Small intestine (tissue), 7 donors: ENCODE results near the gene HMCN2. TPM values are rescaled to one million over a fixed set of nuclear protein-coding genes. Genes with fewer than 3 reads are reported as not detected.

Source experiments
- DNase-seq, 2 donors: peaks; one replicate each; pipeline versions ENCODE4 v3.0.0 to v3.0.0-alpha.2; 2013
- FAIRE-seq: peaks from 2 replicates; lab custom pipeline; 2012; peaks lifted over from hg19 to GRCh38; lab: Jason Lieb, UNC
- H3K27ac ChIP-seq, 3 donors: one replicate each; pipeline ENCODE4 v1.5.1; 2013; ENCODE audit warnings: low read length in 2 of 3, mild to moderate bottlenecking in 2 of 3, control low read depth in 1 of 3, inconsistent platforms in 1 of 3, low read depth in 1 of 3, moderate library complexity in 1 of 3
- H3K27me3 ChIP-seq, 3 donors: one replicate each; pipeline ENCODE4 v1.6.1; 2013; ENCODE audit warnings: low read length in 3 of 3, inconsistent platforms in 1 of 3; ENCODE audit not compliant: control insufficient read depth in 3 of 3, insufficient read depth in 3 of 3
- H3K36me3 ChIP-seq, 3 donors: one replicate each; pipeline ENCODE4 v1.6.1; 2013; ENCODE audit warnings: low read length in 3 of 3, inconsistent platforms in 1 of 3, low read depth in 1 of 3, mild to moderate bottlenecking in 1 of 3, moderate library complexity in 1 of 3; ENCODE audit not compliant: control insufficient read depth in 3 of 3, insufficient read depth in 2 of 3
- H3K4me1 ChIP-seq, 3 donors: one replicate each; pipeline ENCODE4 v1.6.1; 2013; ENCODE audit warnings: low read length in 2 of 3, inconsistent platforms in 1 of 3, low read depth in 1 of 3, mild to moderate bottlenecking in 1 of 3, moderate library complexity in 1 of 3; ENCODE audit not compliant: control insufficient read depth in 3 of 3, insufficient read depth in 2 of 3
- H3K4me3 ChIP-seq, 3 donors: one replicate each; pipeline ENCODE4 v1.5.1; 2013; ENCODE audit warnings: low read length in 3 of 3, control low read depth in 1 of 3, inconsistent platforms in 1 of 3, low read depth in 1 of 3, mild to moderate bottlenecking in 1 of 3, moderate library complexity in 1 of 3
- H3K9me3 ChIP-seq, 2 donors: one replicate each; pipeline ENCODE4 v1.6.1; 2013; ENCODE audit warnings: low read depth in 1 of 2, low read length in 1 of 2; ENCODE audit not compliant: control insufficient read depth in 2 of 2, insufficient read depth in 1 of 2
- WGBS, 3 donors: extraction: QIAGEN DNeasy Blood & Tissue Kit; methylation state at CpG; one replicate each; pipeline ENCODE4 v1.1.7; 2013; 5-methylcytosine and 5-hydroxymethylcytosine counted together
- polyA plus RNA-seq, 4 donors: library from polyadenylated mRNA; stranded (reverse) in 3 of 4; unstranded in 1 of 4; fragments of 200-250 nt in 3 of 4; fragments of 120-200 nt in 1 of 4; gene quantifications; one replicate each; pipeline versions ENCODE4 v1.2.1 to v1.2.3, GENCODE V29; 2013
- donor health status: healthy with polysubstance abuse.
- donor health status: control.
- donor health status: control.
- donor health status: Bipolar disorder and iron deficiency.
- donor health status: healthy.

Gene HMCN2
- polyA plus RNA-seq, 4 donors = 1.1 to 19.4 (median 10.6) TPM; not detected in 1

GRCh38 chr9:130307667-130307943, 42.0 kb downstream of the HMCN2 start:
- Histone ChIP-seq H3K9me3 (peaks cover 0 to 2% of the 10 kb centered on the region in 2 donors), H3K27me3 (no peaks in the 10 kb centered on the region), H3K27ac (no peak overlapping the region), H3K4me1 (no peaks in the 10 kb centered on the region), H3K36me3 (no peaks in the 10 kb centered on the region), H3K4me3 (no peak overlapping the region)
- FAIRE-seq = no peak
- 71 to 87% (median 77%) methylated on average over 5 of the region's 5 CpGs for WGBS, 3 donors
- no peak for DNase-seq

- FAIRE-seq (no peak), DNase-seq (no peak)
- H3K4me1 ChIP-seq = no peaks in the 10 kb centered on the region
- H3K4me3 ChIP-seq = no peak overlapping the region
- H3K27me3 ChIP-seq = no peaks in the 10 kb centered on the region
- H3K27ac ChIP-seq = no peak overlapping the region
- peaks cover 0 to 2% of the 10 kb centered on the region in 2 donors for H3K9me3 ChIP-seq
- 37 to 66% (median 38%) methylated on average over 14 of the region's 14 CpGs for WGBS, 3 donors
- no peaks in the 10 kb centered on the region for H3K36me3 ChIP-seq
Observed at GRCh38 chr9:130308081-130308571, 42.6 kb downstream of the HMCN2 start.

GRCh38 chr9:130309689-130310455, 44.3 kb downstream of the HMCN2 start:
- 79 to 93% (median 91%) methylated on average over 13 of the region's 13 CpGs for WGBS, 3 donors

GRCh38 chr9:130310456-130310855, 44.9 kb downstream of the HMCN2 start:
- no peak overlapping the region for H3K27ac ChIP-seq
- no peaks in the 10 kb centered on the region for H3K4me1 ChIP-seq
- H3K36me3 ChIP-seq = no peaks in the 10 kb centered on the region
- no peak overlapping the region for H3K4me3 ChIP-seq
- peaks cover 0 to 2% of the 10 kb centered on the region in 2 donors for H3K9me3 ChIP-seq
- DNase-seq (no peak), FAIRE-seq (no peak)
- WGBS, 3 donors = 74 to 89% (median 81%) methylated on average over 9 of the region's 9 CpGs
- no peaks in the 10 kb centered on the region for H3K27me3 ChIP-seq

More at GRCh38 chr9:130309689-130310455, 44.3 kb downstream of the HMCN2 start:
- DNase-seq (no peak), FAIRE-seq (no peak)
- no peaks in the 10 kb centered on the region for H3K36me3 ChIP-seq
- H3K27ac ChIP-seq = no peak overlapping the region
- no peak overlapping the region for H3K4me3 ChIP-seq
- no peaks in the 10 kb centered on the region for H3K4me1 ChIP-seq
- peaks cover 0 to 2% of the 10 kb centered on the region in 2 donors for H3K9me3 ChIP-seq
- H3K27me3 ChIP-seq = no peaks in the 10 kb centered on the region

- DNase-seq = no peak
- peaks cover 0 to 2% of the 10 kb centered on the region in 2 donors for H3K9me3 ChIP-seq
- FAIRE-seq = no peak
- 72 to 87% (median 77%) methylated on average over 10 of the region's 10 CpGs for WGBS, 3 donors
- no peaks in the 10 kb centered on the region for H3K36me3 ChIP-seq
- H3K27ac ChIP-seq = no peak overlapping the region
- no peaks in the 10 kb centered on the region for H3K4me1 ChIP-seq
- peaks cover 0 to 2% (median 0%) of the 10 kb centered on the region in 3 donors for H3K27me3 ChIP-seq
- H3K4me3 ChIP-seq = no peak overlapping the region
Observed at GRCh38 chr9:130311003-130311402, 45.4 kb downstream of the HMCN2 start.

- Histone ChIP-seq H3K4me1 (no peaks in the 10 kb centered on the region), H3K9me3 (peaks cover 0 to 2% of the 10 kb centered on the region in 2 donors), H3K4me3 (no peak overlapping the region), H3K36me3 (no peaks in the 10 kb centered on the region), H3K27me3 (peaks cover 0 to 4% (median 0%) of the 10 kb centered on the region in 3 donors), H3K27ac (no peak overlapping the region)
- 56 to 70% (median 58%) methylated on average over 14 of the region's 14 CpGs for WGBS, 3 donors
- FAIRE-seq (no peak), DNase-seq (no peak)
Observed at GRCh38 chr9:130311408-130312140, 46.0 kb downstream of the HMCN2 start.

GRCh38 chr9:130313103-130313858, 47.7 kb downstream of the HMCN2 start:
- no peak for FAIRE-seq
- no peak for DNase-seq
- Histone ChIP-seq H3K36me3 (no peaks in the 10 kb centered on the region), H3K9me3 (peaks cover 0 to 2% of the 10 kb centered on the region in 2 donors), H3K4me1 (no peaks in the 10 kb centered on the region), H3K27ac (no peak overlapping the region), H3K4me3 (no peak overlapping the region), H3K27me3 (peaks cover 0 to 19% (median 0%) of the 10 kb centered on the region in 3 donors)
- 67 to 80% (median 69%) methylated on average over 15 to 16 of the region's 16 CpGs for WGBS, 3 donors
